HL-60 (cell line): ENCODE measurements around the gene CLOCK.

Experiments
- GABPA ChIP-seq: IDR thresholded peaks from 2 replicates; pipeline ENCODE4 v1.6.1; 2012; ENCODE audit warnings: low read depth
- POLR2AphosphoS5 ChIP-seq: IDR thresholded peaks from 2 replicates; pipeline ENCODE4 v1.6.1; 2012; ENCODE audit warnings: low read depth
- TF ChIP-seq, protein P1 (sequence below): IDR thresholded peaks from one replicate; pipeline ENCODE4 v1.5.1; 2011; ENCODE audit warnings: low read length, control low read depth, inconsistent platforms; ENCODE audit not compliant: insufficient read depth

DNA sequence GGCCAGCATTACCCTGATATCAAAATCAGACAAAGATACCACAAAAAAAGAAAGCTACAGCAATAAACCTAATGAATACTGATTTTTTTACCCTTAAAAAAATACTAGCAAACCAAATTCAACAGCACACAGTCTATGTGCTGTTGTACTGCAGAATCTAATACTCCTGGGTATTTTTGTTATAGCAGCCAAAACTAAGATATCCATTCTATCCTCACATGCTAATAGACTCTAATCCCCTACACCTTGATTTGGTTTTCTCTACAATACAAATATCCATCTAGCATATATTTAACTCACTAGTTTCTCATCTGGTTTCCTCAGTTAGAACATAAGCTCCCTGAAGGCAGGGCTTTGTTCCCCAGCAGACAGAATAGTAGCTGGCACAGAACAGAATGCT lies 12.4 kb downstream of the CLOCK start:
- TF ChIP-seq, protein P1, sequence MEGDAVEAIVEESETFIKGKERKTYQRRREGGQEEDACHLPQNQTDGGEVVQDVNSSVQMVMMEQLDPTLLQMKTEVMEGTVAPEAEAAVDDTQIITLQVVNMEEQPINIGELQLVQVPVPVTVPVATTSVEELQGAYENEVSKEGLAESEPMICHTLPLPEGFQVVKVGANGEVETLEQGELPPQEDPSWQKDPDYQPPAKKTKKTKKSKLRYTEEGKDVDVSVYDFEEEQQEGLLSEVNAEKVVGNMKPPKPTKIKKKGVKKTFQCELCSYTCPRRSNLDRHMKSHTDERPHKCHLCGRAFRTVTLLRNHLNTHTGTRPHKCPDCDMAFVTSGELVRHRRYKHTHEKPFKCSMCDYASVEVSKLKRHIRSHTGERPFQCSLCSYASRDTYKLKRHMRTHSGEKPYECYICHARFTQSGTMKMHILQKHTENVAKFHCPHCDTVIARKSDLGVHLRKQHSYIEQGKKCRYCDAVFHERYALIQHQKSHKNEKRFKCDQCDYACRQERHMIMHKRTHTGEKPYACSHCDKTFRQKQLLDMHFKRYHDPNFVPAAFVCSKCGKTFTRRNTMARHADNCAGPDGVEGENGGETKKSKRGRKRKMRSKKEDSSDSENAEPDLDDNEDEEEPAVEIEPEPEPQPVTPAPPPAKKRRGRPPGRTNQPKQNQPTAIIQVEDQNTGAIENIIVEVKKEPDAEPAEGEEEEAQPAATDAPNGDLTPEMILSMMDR = no peak
- TF ChIP-seq POLR2AphosphoS5 = no peak
- no peak for TF ChIP-seq GABPA
